LNCAP (cell line): Measurements from ENCODE around the gene FOXN1.

Source experiments
- TF ChIP-seq, protein P1 (sequence below): fragments of 450-650 bp; IDR thresholded peaks from 2 replicates; pipeline ENCODE4 v1.5.1; 2017; ENCODE audit warnings: mild to moderate bottlenecking

The FOXN1 gene

DNA sequence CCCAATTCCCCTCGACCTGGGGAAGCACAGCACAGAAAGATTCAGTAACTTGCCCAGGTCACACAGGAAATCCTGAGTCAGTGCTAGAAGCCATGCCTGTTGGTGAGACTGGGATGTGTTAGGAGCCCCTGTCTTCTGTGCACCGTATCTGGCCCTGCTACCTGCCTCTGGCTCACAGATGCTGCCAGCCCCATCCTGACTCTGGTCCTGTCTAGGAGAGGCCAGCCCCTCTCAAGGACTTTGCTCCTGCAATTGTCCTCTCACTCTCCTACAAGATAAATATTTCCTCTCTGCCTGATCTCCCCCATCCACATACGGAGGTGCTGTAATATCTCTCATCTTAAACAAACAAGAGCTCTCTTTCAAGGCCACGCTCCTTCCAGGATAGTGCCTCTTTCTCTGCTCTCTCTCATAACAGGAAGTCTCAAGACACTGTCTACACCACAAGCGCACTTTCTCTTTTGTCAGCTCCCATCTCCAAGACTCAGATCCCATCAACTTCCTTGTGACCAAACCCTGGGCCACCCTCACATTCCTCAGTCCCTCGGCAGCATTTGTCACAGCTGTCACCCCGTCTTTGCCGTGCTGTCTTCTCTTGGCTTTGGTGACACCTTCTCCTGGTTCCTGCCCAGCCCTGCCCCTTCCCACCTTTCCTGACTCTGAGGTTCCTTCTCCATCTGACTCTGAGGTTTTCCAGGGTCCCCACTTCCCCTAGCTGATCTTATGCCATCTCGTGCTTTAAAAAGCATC, 30.8 kb upstream of the FOXN1 start:
- TF ChIP-seq, protein P1, sequence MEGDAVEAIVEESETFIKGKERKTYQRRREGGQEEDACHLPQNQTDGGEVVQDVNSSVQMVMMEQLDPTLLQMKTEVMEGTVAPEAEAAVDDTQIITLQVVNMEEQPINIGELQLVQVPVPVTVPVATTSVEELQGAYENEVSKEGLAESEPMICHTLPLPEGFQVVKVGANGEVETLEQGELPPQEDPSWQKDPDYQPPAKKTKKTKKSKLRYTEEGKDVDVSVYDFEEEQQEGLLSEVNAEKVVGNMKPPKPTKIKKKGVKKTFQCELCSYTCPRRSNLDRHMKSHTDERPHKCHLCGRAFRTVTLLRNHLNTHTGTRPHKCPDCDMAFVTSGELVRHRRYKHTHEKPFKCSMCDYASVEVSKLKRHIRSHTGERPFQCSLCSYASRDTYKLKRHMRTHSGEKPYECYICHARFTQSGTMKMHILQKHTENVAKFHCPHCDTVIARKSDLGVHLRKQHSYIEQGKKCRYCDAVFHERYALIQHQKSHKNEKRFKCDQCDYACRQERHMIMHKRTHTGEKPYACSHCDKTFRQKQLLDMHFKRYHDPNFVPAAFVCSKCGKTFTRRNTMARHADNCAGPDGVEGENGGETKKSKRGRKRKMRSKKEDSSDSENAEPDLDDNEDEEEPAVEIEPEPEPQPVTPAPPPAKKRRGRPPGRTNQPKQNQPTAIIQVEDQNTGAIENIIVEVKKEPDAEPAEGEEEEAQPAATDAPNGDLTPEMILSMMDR: no peak

DNA sequence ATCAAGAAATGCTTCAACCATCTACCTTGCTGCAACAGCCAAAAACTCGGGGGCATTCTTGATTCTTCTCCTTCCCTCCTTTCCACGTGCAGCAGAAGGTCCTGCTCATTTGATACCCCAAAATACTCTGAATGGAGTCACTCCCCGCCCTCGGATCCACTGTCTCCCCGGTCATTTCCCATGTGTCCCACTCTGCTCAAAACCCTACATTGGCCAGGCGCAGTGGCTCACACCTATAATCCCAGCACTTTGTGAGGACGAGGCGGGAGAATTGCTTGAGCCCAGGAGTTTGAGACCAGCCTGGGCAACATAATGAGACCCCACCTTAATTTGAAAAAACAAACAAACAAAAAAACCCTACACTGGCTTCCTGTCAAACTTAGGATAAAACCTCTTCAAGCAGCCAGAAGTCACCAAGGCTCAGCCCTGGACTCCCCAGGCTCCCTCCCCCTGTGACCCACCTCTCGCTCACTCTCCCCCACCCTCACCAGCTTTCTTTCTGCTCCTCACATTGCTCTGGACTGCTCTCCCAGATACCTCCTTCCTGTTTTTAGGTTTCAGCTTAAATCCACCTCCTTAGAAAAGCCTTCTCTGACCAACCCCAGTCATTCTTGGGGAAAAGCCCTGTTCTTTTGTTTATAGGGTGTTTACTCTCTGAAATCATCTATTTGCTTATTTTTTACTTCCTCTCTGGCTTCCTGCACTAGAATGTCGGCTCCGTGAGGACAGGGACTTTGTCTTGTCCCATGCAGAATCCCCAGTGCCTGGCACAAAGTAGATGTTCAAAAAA, 29.9 kb upstream of the FOXN1 start:
- TF ChIP-seq, protein P1: no peak

DNA sequence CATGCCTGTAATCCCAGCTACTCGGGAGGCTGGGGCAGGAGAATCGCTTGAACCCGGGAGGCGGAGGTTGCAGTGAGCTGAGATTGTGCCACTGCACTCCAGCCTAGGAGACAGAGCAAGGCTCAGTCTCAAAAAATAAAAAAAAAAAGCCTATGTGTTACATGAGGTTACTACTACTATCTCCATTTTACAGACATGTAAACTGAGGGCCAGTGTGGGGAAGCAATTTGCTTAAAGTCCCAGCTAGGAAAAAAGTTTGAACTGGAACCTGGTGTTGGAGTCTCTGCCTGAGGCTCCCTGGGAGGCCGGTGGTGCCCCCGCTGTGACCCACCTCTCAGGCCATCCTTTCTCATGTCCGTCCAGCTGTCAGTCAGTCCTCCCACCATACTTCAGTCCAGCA, 28.2 kb upstream of the FOXN1 start:
- TF ChIP-seq, protein P1: no peak

DNA sequence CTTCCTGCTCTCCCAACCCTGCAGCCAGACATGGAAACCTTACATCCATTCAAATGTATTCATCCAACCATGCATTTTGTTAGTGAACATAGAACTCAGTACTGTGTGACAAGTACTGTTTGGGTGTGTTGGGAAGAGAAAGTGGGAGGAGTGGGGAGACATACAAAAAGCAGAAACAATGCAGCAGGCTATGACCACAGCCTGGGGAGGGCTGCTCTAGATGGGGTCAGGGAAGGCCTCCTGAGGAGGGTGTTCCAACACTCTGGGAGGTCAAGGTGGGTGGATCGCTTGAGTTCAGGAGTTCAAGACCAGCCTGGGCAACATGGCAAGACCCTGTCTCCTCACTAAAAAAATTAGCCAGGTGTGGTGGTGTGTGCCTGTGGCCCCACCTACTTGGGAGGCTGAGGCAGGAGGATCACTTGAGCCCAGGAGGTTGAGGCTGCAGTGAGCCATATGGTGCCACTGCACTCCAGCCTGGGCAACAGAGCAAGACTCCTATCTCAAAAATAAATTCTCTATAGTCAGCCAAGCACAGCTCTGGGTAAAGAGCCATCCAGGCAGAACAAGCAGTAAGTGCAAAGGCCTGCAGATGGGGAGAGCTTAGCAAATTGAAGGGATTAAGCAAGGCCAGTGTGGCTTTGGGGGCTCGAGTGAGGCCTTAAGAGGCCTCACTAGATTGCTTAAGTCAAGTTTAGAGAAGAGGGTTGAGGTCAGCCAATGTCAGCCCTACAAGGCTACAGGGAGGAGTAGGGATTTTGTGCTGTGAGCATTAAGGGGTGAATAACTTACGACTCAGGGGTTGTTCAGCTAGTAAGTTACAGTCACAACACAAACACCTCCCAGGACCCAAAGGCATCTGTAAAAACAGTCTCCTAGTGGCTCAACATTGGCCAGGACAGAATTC, 27.2 kb upstream of the FOXN1 start:
- TF ChIP-seq, protein P1: no peak

DNA sequence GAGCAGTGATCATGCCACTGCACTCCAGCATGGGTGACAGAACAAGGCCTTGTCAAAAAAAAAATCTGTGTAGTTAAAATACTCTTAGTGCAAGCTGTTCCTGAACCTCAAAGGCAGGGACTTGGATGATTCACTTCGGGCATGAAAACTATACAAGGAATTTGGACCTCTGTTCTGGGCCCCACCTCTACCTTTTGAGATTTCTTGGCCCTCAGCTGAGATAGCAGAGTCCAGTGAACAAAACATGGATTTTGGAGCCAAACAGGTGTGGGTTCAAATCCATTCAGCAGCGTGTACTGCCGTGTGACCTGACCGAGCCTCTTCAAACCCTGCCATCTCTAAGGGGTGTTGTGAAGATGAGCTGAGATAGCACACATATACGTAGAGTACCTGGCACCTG, 25.9 kb upstream of the FOXN1 start:
- TF ChIP-seq, protein P1: no peak

DNA sequence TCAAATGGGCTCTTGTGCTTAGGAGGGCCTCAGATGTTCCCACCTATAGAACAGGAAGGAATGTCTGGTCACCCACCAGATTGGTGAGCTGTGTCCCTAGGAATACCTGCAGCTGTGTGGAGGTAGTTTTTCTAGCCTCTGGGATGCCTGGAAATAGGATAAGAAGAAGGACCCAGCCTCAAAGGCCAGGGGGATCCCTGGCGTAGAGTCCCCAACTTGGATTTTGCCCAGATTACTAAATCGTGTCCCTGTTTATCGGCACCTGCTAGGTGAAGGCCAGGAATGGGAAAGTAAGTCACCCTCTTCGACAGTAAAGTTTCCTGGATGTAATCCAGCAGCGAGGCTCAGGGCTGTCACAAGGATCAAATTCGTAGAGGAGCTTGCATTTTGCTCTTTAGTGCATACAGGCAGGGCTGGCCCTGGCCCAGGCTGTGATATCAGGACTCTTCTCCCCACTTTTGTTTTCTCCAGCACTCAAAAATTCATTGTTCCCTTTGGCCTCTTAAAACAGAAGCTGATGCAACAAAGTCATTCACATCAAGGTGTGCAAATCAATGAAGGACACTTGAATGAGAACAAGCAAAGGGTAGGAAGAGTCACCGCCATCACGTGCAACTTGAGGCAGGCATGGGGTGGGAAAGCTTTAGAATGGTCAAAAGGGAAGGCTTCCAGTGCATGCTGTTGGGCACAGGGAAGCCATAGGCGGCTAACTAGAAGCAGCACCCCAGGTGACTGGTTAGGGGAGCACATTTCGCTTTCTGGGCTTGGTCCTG, 25.2 kb upstream of the FOXN1 start:
- TF ChIP-seq, protein P1: no peak
